ENCODE results near the gene SYMPK.
"Not testable (repeated sequence)": the region's sequence is repeated elsewhere in the genome, so short reads cannot be mapped to it uniquely, and the experiment has no call there.

The SYMPK gene

GRCh38 chr19:45817010-45817724 lies 45.8 kb downstream of the SYMPK start:
- peak; percentile 93 for ATAC-seq
- H3K27me3 Mint-ChIP-seq = peaks cover 7% of the 10 kb centered on the region
- peaks cover 2% of the 10 kb centered on the region for H3K4me1 Mint-ChIP-seq
- H3K36me3 Mint-ChIP-seq (ENCODE audit: low read depth) = peaks cover 9% of the 10 kb centered on the region
- peak; percentile 98 for DNase-seq
- H3K4me3 Mint-ChIP-seq = no peak overlapping the region
- H3K27ac Mint-ChIP-seq = no peak overlapping the region
- H3K9me3 Mint-ChIP-seq = no peaks in the 10 kb centered on the region

DNA sequence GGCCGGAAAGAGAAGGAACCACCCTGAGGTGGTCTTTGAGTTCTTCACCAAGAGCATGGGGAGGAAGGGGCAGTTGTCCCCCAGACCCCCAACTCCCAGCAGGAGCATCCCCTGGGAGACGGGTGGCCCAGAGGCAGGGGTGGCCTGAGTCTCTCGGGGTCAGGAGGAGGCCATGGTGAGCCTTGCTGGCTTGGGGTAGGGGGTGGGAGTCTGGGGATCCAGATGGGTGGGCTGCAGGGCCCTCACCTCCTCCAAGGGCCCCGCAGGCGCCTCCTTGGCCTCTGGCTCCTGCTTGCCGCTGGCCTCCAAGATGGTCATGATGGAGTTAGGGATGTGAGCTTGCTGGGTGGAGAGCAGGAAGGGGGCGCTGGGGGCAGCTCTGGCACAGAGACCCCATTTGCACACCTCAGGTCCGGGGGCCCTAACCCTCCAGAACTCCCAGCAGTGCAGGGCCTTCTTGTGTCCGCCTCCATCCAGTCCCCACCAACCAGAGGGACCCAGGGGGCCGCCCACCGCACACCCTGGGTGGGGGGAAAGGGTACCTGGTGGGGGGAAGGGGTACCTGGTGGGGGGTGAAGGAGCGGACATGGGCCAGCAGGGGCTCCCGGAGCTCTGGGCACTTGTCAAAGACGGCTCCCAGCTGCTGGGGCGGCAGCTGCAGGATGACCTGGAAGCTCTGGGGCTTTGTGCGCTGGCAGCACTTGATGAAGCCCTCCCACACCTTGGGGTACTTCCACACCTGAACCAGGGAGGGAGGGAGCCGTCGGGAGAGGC lies 46.5 kb downstream of the SYMPK start:
- Mint-ChIP-seq H3K36me3 (ENCODE audit: low read depth) (peaks cover 9% of the 10 kb centered on the region), H3K9me3 (no peaks in the 10 kb centered on the region), H3K4me1 (peaks cover 2% of the 10 kb centered on the region), H3K27me3 (peaks cover 7% of the 10 kb centered on the region), H3K27ac (no peak overlapping the region), H3K4me3 (no peak overlapping the region)
- no peak for DNase-seq
- ATAC-seq = no peak

GRCh38 chr19:45815481-45816216 lies 47.3 kb downstream of the SYMPK start:
- peaks cover 2% of the 10 kb centered on the region for H3K4me1 Mint-ChIP-seq
- H3K9me3 Mint-ChIP-seq = no peaks in the 10 kb centered on the region
- H3K27ac Mint-ChIP-seq = no peak overlapping the region
- peaks cover 7% of the 10 kb centered on the region for H3K27me3 Mint-ChIP-seq
- H3K36me3 Mint-ChIP-seq (ENCODE audit: low read depth) = peaks cover 9% of the 10 kb centered on the region
- H3K4me3 Mint-ChIP-seq = no peak overlapping the region
- ATAC-seq (no peak), DNase-seq (no peak)

DNA sequence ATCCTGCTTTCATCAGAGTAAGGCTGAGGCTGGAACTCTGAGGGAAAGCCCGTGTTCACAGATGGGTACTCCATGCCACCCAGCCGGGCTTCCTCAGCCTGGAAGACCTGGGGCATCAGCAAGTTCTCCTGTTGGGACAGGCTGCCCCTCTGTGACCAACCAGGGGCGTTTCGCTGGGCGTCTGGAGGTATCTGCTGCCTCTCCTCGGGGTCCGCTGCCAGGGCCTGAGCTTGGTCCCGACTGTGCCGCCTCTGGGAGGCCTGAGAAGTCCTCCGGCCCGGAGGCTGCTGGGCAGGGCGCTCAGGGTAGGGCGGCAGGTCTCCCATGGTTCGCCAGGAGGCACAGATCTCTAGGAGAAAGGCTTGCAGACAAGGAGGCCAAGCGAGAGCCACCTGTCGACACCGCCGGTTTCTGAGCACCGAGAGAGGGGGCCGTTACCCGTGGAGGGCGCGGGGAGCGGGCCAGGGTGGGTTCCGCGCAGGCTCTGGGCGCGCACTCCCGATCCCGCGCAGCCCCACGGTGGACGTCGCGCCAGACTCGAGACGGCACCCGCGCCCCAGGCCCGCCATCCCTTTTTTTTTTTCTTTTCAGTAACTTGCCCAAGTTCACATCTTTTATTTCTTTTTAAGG lies 48.0 kb downstream of the SYMPK start, which contains the start of gene RSPH6A:
Gene RSPH6A, minus strand, starts transcription at position 458 of the 630 bp plus-strand sequence. Its CDS starts 132 bp downstream, at position 326.
- no peak within 1 kb of the TSS for H3K4me3 Mint-ChIP-seq
- peaks cover 8% of the 10 kb centered on the region for H3K4me1 Mint-ChIP-seq
- peaks cover 5% of the 10 kb centered on the region for H3K36me3 Mint-ChIP-seq (ENCODE audit: low read depth)
- DNase-seq = no peak
- no peaks in the 10 kb centered on the region for H3K9me3 Mint-ChIP-seq
- H3K27me3 Mint-ChIP-seq = peaks cover 9% of the 10 kb centered on the region
- peak within 1 kb of the TSS; percentile 14 for H3K27ac Mint-ChIP-seq
- ATAC-seq = no peak

DNA sequence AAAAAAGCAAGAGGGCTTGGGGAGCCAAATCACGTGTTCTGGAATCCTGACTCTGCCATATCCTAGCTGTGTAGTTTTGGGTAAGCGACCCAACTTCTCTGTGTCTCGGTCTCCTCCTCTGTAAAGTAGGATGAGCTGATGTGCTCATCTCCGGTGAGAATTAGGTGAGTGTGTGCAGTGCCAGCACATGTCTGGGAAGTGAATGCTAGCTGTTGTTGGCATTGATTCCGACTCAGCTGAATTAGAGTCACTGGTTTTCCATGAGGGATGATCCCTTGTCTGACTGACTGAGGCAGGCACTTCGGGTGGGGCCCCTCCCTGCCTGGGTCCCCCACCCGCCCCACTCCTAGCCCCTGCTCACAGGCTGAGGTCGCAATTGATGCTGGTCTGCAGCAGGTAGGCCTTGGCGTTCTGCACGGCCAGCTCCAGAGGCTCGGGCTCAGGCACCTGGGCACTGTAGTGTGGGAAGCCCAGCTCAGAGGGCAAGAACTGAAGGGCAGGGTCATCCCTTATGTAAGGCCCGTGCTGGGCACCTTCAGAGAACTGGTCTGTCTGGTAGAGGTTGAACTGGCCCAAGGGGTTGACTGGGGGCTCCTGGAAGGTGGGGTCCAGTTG lies 48.7 kb downstream of the SYMPK start:
- no peaks in the 10 kb centered on the region for H3K9me3 Mint-ChIP-seq
- no peak overlapping the region for H3K4me3 Mint-ChIP-seq
- peak overlapping the region; percentile 14 for H3K27ac Mint-ChIP-seq
- peaks cover 9% of the 10 kb centered on the region for H3K27me3 Mint-ChIP-seq
- DNase-seq (no peak), ATAC-seq (no peak)
- peaks cover 14% of the 10 kb centered on the region for H3K4me1 Mint-ChIP-seq
- peaks cover 5% of the 10 kb centered on the region for H3K36me3 Mint-ChIP-seq (ENCODE audit: low read depth)

- Mint-ChIP-seq H3K9me3 (no peaks in the 10 kb centered on the region), H3K36me3 (ENCODE audit: low read depth) (peaks cover 5% of the 10 kb centered on the region), H3K4me1 (peaks cover 15% of the 10 kb centered on the region), H3K4me3 (no peak overlapping the region), H3K27ac (no peak overlapping the region), H3K27me3 (peaks cover 9% of the 10 kb centered on the region)
- no peak for ATAC-seq
- no peak for DNase-seq
Measured at GRCh38 chr19:45812297-45812696, 50.6 kb downstream of the SYMPK start.

DNA sequence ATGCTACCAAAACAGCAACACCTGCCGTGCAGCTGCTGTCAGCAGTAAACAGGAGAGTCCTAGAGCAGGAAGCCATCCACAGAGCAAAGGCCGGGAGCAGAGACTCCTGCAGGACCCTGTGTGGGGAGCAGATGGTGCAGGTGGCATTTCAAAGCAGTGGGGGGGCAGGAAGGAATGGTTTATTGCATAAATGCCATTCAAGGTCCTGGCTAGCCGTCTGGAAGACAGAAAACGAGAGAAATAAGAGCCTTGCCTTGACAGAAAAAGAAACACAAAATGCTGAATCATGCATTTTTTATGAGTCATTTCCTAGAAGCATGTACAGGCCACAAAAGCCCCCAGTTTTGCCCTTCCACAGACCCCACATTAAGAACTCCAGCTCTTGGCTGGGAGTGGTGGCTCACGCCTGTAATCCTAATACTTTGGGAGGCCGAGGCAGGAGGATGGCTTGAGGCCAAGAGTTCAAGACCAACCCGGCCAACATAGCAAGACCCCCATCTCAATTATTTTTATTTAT lies 53.2 kb downstream of the SYMPK start:
- no peak for DNase-seq
- Mint-ChIP-seq H3K36me3 (ENCODE audit: low read depth) (peaks cover 4% of the 10 kb centered on the region), H3K4me1 (peaks cover 12% of the 10 kb centered on the region), H3K27me3 (peaks cover 9% of the 10 kb centered on the region), H3K9me3 (no peaks in the 10 kb centered on the region), H3K27ac (no peak overlapping the region), H3K4me3 (no peak overlapping the region)
- peak; percentile 35 for ATAC-seq

DNA sequence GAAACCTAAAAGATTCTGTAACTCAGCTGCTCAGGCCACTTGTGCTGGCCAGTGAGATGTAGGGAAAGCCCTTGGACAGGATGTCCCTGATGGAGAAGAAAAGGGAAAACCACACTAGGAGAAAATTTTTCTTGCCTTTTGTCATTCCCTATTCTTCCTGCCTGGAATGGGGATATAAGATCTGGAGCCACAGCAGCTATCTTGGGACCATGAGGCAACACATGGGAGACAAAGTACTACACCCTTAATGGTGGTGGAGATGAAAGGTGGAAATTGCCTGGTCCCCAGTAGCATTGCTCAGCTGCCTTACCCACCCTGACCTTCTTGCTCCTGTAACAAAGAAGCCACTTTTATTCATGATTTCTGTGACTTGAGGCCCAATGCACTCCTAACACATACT lies 57.2 kb downstream of the SYMPK start:
- Mint-ChIP-seq H3K4me1 (peaks cover 12% of the 10 kb centered on the region), H3K4me3 (no peak overlapping the region), H3K27ac (no peak overlapping the region), H3K36me3 (ENCODE audit: low read depth) (no peaks in the 10 kb centered on the region), H3K9me3 (no peaks in the 10 kb centered on the region), H3K27me3 (peaks cover 13% of the 10 kb centered on the region)
- ATAC-seq (no peak), DNase-seq (no peak)

DNA sequence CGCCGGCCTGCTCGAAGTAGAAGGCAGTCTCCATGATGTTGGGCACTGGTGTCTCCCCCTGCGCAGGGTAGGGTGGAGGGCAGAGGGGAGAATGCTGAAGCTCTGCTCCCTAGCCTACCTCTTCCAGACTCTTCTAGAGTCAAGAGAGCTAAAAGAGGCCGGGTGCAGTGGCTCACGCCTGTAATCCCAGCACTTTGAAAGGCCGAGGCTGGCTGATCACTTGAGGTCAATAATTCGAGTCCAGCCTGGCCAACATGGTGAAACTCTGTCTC lies 58.1 kb downstream of the SYMPK start:
- DNase-seq (no peak), ATAC-seq (no peak)
- H3K36me3 Mint-ChIP-seq (ENCODE audit: low read depth) = no peaks in the 10 kb centered on the region
- H3K27me3 Mint-ChIP-seq = peaks cover 16% of the 10 kb centered on the region
- H3K9me3 Mint-ChIP-seq = no peaks in the 10 kb centered on the region
- H3K4me1 Mint-ChIP-seq = peaks cover 7% of the 10 kb centered on the region
- no peak overlapping the region for H3K27ac Mint-ChIP-seq
- H3K4me3 Mint-ChIP-seq = no peak overlapping the region

- Mint-ChIP-seq H3K4me3 (no peak overlapping the region), H3K4me1 (peaks cover 1% of the 10 kb centered on the region), H3K9me3 (no peaks in the 10 kb centered on the region), H3K36me3 (ENCODE audit: low read depth) (no peaks in the 10 kb centered on the region), H3K27ac (no peak overlapping the region), H3K27me3 (peaks cover 18% of the 10 kb centered on the region)
- no peak for ATAC-seq
- DNase-seq = no peak
Measured at GRCh38 chr19:45804140-45804958, 58.6 kb downstream of the SYMPK start.

- H3K27ac Mint-ChIP-seq = no peak overlapping the region
- no peaks in the 10 kb centered on the region for H3K36me3 Mint-ChIP-seq (ENCODE audit: low read depth)
- peaks cover 36% of the 10 kb centered on the region for H3K27me3 Mint-ChIP-seq
- no peak for ATAC-seq
- no peaks in the 10 kb centered on the region for H3K9me3 Mint-ChIP-seq
- H3K4me1 Mint-ChIP-seq = peaks cover 3% of the 10 kb centered on the region
- DNase-seq = no peak
- no peak overlapping the region for H3K4me3 Mint-ChIP-seq
Measured at GRCh38 chr19:45801603-45802175, 61.3 kb downstream of the SYMPK start.

DNA sequence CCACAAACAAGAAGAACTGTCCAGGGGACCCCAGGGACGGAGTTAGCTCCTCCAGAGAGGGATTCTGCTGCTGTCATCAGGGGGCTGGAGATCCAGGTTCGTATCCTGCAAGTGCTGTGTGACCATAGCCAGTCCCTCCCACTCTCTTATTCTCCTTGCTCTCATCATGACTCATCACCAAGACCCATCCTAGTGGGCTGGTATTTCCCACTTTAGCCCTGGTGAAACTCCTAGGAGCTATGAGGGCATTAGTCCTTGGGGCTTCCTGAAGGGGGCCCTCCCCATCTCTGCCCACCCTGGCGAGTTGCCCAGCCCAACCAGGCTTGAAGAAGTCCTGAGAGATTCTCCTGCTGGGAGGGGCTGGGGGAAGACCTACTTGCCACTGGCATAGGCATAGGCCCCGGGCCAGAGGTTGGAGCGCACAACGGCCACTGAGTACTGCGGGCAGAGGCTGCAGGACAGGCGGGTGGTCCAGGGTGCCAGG lies 62.8 kb downstream of the SYMPK start:
- H3K4me1 Mint-ChIP-seq = peaks cover 3% of the 10 kb centered on the region
- ATAC-seq = no peak
- H3K27ac Mint-ChIP-seq = no peak overlapping the region
- H3K36me3 Mint-ChIP-seq (ENCODE audit: low read depth) = no peaks in the 10 kb centered on the region
- H3K4me3 Mint-ChIP-seq = no peak overlapping the region
- no peak for DNase-seq
- no peaks in the 10 kb centered on the region for H3K9me3 Mint-ChIP-seq
- peaks cover 49% of the 10 kb centered on the region for H3K27me3 Mint-ChIP-seq

DNA sequence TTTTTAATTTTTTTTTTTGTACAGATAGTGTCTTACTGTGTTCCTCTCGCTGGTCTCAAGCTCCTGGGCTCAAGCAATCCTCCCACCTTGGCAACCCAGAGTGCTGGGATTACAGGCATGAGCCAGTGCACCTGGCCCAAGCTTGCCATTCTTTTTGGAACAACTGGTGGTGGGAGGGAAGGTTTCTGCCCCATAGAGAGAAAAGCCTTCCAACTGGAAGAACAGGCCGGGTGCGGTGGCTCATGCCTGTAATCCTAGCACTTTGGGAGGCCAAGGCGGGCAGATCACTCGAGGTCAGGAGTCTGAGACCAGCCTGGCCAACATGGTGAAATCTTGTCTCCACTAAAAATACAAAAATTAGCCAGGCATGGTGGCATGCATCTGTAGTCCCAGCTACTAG lies 63.4 kb downstream of the SYMPK start:
- ATAC-seq; H3K4me1 Mint-ChIP-seq; H3K9me3 Mint-ChIP-seq; H3K4me3 Mint-ChIP-seq; DNase-seq; H3K36me3 Mint-ChIP-seq (ENCODE audit: low read depth); H3K27ac Mint-ChIP-seq: not testable (repeated sequence)
- H3K27me3 Mint-ChIP-seq = peaks cover 54% of the 10 kb centered on the region
